GM19395 (cell line): ENCODE measurements around the gene U2SURP.
"Not testable (repeated sequence)": the region's sequence is repeated elsewhere in the genome, so short reads cannot be mapped to it uniquely, and the experiment has no call there.

Experiments
- ATAC-seq: cut with Tn5 transposase; IDR thresholded peaks from one replicate; pipeline ENCODE4 v1.9.1; 2021; ENCODE audit warnings: mild to moderate bottlenecking, moderate library complexity; ENCODE audit not compliant: unreplicated experiment

Gene U2SURP

GRCh38 chr3:143011705-143012104 is 10.3 kb downstream of the U2SURP start:
- no peak for ATAC-seq

GRCh38 chr3:143014921-143015320 is 13.6 kb downstream of the U2SURP start:
- ATAC-seq, result no peak

- no peak for ATAC-seq
These were observed 15.1 kb downstream of the U2SURP start for GRCh38 chr3:143016321-143016972.

GRCh38 chr3:143024351-143024960 is 23.1 kb downstream of the U2SURP start:
- ATAC-seq, result no peak

- no peak for ATAC-seq
These were observed 30.0 kb downstream of the U2SURP start for GRCh38 chr3:143031327-143031726.

GRCh38 chr3:143031796-143032387 is 30.5 kb downstream of the U2SURP start:
- ATAC-seq, result not testable (repeated sequence)

- ATAC-seq, result no peak
These were observed 34.3 kb downstream of the U2SURP start for GRCh38 chr3:143035466-143036211.

GRCh38 chr3:143036557-143036956 is 35.2 kb downstream of the U2SURP start:
- ATAC-seq, result no peak

- ATAC-seq, result no peak
These were observed 36.5 kb downstream of the U2SURP start for GRCh38 chr3:143037867-143038266.

- no peak for ATAC-seq
These were observed 39.0 kb downstream of the U2SURP start for GRCh38 chr3:143040261-143040879.

GRCh38 chr3:143041903-143042302 is 40.5 kb downstream of the U2SURP start:
- no peak for ATAC-seq

GRCh38 chr3:143045639-143046038 is 44.3 kb downstream of the U2SURP start:
- ATAC-seq, result no peak

- ATAC-seq, result not testable (repeated sequence)
These were observed 44.7 kb downstream of the U2SURP start for GRCh38 chr3:143046075-143046474.

- ATAC-seq, result no peak
These were observed 52.6 kb downstream of the U2SURP start for GRCh38 chr3:143054011-143054410.

- no peak for ATAC-seq
These were observed 55.0 kb downstream of the U2SURP start for GRCh38 chr3:143056372-143056771.

- ATAC-seq, result peak; percentile 97
These were observed 59.5 kb downstream of the U2SURP start for GRCh38 chr3:143060906-143061305.

GRCh38 chr3:143063018-143063417 is 61.6 kb downstream of the U2SURP start:
- ATAC-seq, result no peak

- no peak for ATAC-seq
These were observed 63.4 kb downstream of the U2SURP start for GRCh38 chr3:143064777-143065176.

- ATAC-seq, result no peak
These were observed 64.0 kb downstream of the U2SURP start for GRCh38 chr3:143065364-143065763.

GRCh38 chr3:143066033-143066432 is 64.7 kb downstream of the U2SURP start:
- ATAC-seq, result no peak

GRCh38 chr3:143067201-143067600 is 65.8 kb downstream of the U2SURP start:
- no peak for ATAC-seq
